B cell (primary cell): ENCODE measurements around the gene SERPINA12. TPM values are rescaled to one million over a fixed set of nuclear protein-coding genes. Genes with fewer than 3 reads are reported as not detected.

Experiments
- ATAC-seq: fragments of 200-7000 bp; cut with Tn5 transposase; one replicate; pipeline ENCODE4 v1.10.0; 2021; ENCODE audit warnings: low read depth, mild to moderate bottlenecking, moderate number of reproducible peaks, moderate library complexity
- CTCF ChIA-PET: fragments of 350-600 bp; sonication (Branson Sonifier 250); formaldehyde crosslinking; loops from one replicate; lab custom pipeline; 2021; ENCODE audit warnings: antibody characterized with exemption, inconsistent platforms; lab: Charles Lee
- POLR2A ChIA-PET: fragments of 350-600 bp; sonication (Branson Sonifier 250); formaldehyde crosslinking; loops from one replicate; lab custom pipeline; 2021; ENCODE audit warnings: antibody characterized with exemption; lab: Charles Lee
- DNase-seq: peaks from one replicate; pipeline ENCODE4 v3.0.0; 2013
- H2AFZ ChIP-seq: 2 replicates; pipeline ENCODE4 v1.6.1; 2012; ENCODE audit warnings: mild to moderate bottlenecking, low read depth, low read length; ENCODE audit not compliant: insufficient read depth, poor library complexity, severe bottlenecking
- H3K27ac ChIP-seq, 2 donors: 1 replicate in 1 of 2; 2 replicates in 1 of 2; pipeline ENCODE4 v1.5.1; 2012 to 2013; ENCODE audit warnings: low read length in 2 of 2, mild to moderate bottlenecking in 2 of 2, moderate library complexity in 1 of 2
- H3K27me3 ChIP-seq, 4 experiments: fragments of 200-600 bp in 1 of 4; sonication (generic) in 1 of 4; replicated peaks in 1 of 4; 1 replicate in 2 of 4; 2 replicates in 2 of 4; pipeline versions ENCODE4 v1.6.1 to v1.7.0; 2013 to 2016; ENCODE audit warnings: low read length in 3 of 4, mild to moderate bottlenecking in 2 of 4, mixed read lengths in 1 of 4, moderate library complexity in 1 of 4; ENCODE audit not compliant: insufficient read depth in 4 of 4, control insufficient read depth in 3 of 4; ENCODE audit errors: control extremely low read depth in 1 of 4
- H3K36me3 ChIP-seq, 2 experiments: replicated peaks in 1 of 2; 1 replicate in 1 of 2; 2 replicates in 1 of 2; pipeline versions ENCODE4 v1.6.1 to v1.7.1; 2013; ENCODE audit warnings: low read length in 1 of 2; ENCODE audit not compliant: insufficient read depth in 2 of 2, control insufficient read depth in 1 of 2; ENCODE audit errors: control extremely low read depth in 1 of 2, extremely low read depth in 1 of 2
- H3K4me1 ChIP-seq, 2 donors: fragments of 200-600 bp in 1 of 2; sonication (generic) in 1 of 2; 1 replicate in 1 of 2; 2 replicates in 1 of 2; pipeline versions ENCODE4 v1.5.1 to v1.6.1; 2013 to 2017; ENCODE audit warnings: low read length in 2 of 2; ENCODE audit not compliant: control insufficient read depth in 2 of 2, insufficient read depth in 2 of 2
- H3K4me2 ChIP-seq: replicated peaks from 2 replicates; pipeline ENCODE3; 2012; ENCODE audit warnings: mild to moderate bottlenecking, low read depth, low read length; ENCODE audit not compliant: poor library complexity, severe bottlenecking
- H3K4me3 ChIP-seq, 5 experiments: fragments of 200-600 bp in 1 of 5; sonication (generic) in 1 of 5; 1 replicate in 3 of 5; 2 replicates in 2 of 5; pipeline versions ENCODE4 v1.5.1 to v1.7.0; 2011 to 2016; ENCODE audit warnings: low read length in 4 of 5, mild to moderate bottlenecking in 4 of 5, low read depth in 2 of 5, control low read depth in 1 of 5, moderate library complexity in 1 of 5; ENCODE audit not compliant: insufficient read depth in 1 of 5; ENCODE audit errors: control extremely low read depth in 1 of 5, extremely low read depth in 1 of 5
- H3K79me2 ChIP-seq: fragments of 200-600 bp; sonication (generic); one replicate; pipeline ENCODE4 v1.6.0; 2016; ENCODE audit warnings: low read length; ENCODE audit not compliant: control insufficient read depth, insufficient read depth
- H3K9ac ChIP-seq: fragments of 200-600 bp; sonication (generic); 2 replicates; pipeline ENCODE4 v1.6.1; 2017; ENCODE audit warnings: mild to moderate bottlenecking, low read length, moderate library complexity
- H3K9me3 ChIP-seq, 3 donors: one replicate each; pipeline versions ENCODE4 v1.6.1 to v1.7.1; 2013; ENCODE audit warnings: low read length in 2 of 3; ENCODE audit not compliant: control insufficient read depth in 2 of 3, insufficient read depth in 1 of 3; ENCODE audit errors: control extremely low read depth in 1 of 3
- H4K20me1 ChIP-seq: 2 replicates; pipeline ENCODE4 v1.6.0; 2012; ENCODE audit warnings: mild to moderate bottlenecking, low read length; ENCODE audit not compliant: insufficient read depth, control insufficient read depth, poor library complexity, severe bottlenecking
- H3K27ac Mint-ChIP-seq: one replicate; pipeline ENCODE4 v1.8.0; 2021; ENCODE audit warnings: mixed read lengths
- H3K27me3 Mint-ChIP-seq: one replicate; pipeline ENCODE4 v1.8.0; 2021; ENCODE audit warnings: mixed read lengths
- H3K4me1 Mint-ChIP-seq: one replicate; pipeline ENCODE4 v1.8.0; 2021; ENCODE audit warnings: mixed read lengths
- H3K4me3 Mint-ChIP-seq: one replicate; pipeline ENCODE4 v1.8.0; 2021; ENCODE audit warnings: mixed read lengths
- H3K9me3 Mint-ChIP-seq: one replicate; pipeline ENCODE4 v1.8.0; 2022; ENCODE audit warnings: mixed read lengths; ENCODE audit not compliant: insufficient read depth
- CTCF ChIP-seq: fragments of 200-600 bp; IDR thresholded peaks from one replicate; pipeline ENCODE4 v1.8.0; 2022; ENCODE audit warnings: antibody characterized with exemption, mild to moderate bottlenecking
- EZH2 ChIP-seq: IDR thresholded peaks from 2 replicates; pipeline ENCODE4 v1.6.1; 2012; ENCODE audit warnings: borderline replicate concordance, low read depth, mild to moderate bottlenecking, moderate library complexity, low read length; ENCODE audit not compliant: insufficient read depth, poor library complexity, severe bottlenecking
- WGBS: methylation state at CpG from one replicate; pipeline ENCODE4 v1.1.5; 2013; ENCODE audit warnings: missing lambda C conversion rate; ENCODE audit not compliant: insufficient coverage; 5-methylcytosine and 5-hydroxymethylcytosine counted together
- intact Hi-C: fragments of 100-400 bp; cut with micrococcal nuclease; formaldehyde crosslinking; loops from one replicate; pipeline ENCODE4 v1.10.0; 2022
- polyA plus RNA-seq: library from polyadenylated mRNA; depleted of rRNA; stranded (reverse); fragments of >200 nt; gene quantifications from 2 replicates; pipeline ENCODE4 v1.2.3, GENCODE V29; 2012
- total RNA-seq, 2 donors: library from RNA; stranded (reverse); fragments of 120-200 nt in 1 of 2; gene quantifications; 1 replicate in 1 of 2; 2 replicates in 1 of 2; pipeline versions ENCODE4 v1.2.3 to v1.2.4, GENCODE V29; 2013 to 2022

SERPINA12 gene
- total and polyA plus RNA-seq, 2 donors (not counting 1 experiment from before 2014, with no cell fraction given): not detected

GRCh38 chr14:94494085-94494484 is 15.2 kb downstream of the SERPINA12 start:
- DNase-seq (no peak), ATAC-seq (no peak)
- no peaks in the 10 kb centered on the region for H3K79me2 ChIP-seq
- intact Hi-C loops: no loop called here
- Mint-ChIP-seq H3K4me3 (no peak overlapping the region), H3K4me1 (no peaks in the 10 kb centered on the region), H3K27me3 (no peaks in the 10 kb centered on the region), H3K9me3 (no peaks in the 10 kb centered on the region), H3K27ac (no peak overlapping the region)
- no peak overlapping the region for H3K27ac ChIP-seq
- H2AFZ ChIP-seq: no peak overlapping the region
- peaks cover 0 to 3% (median 0%) of the 10 kb centered on the region in 3 donors for H3K9me3 ChIP-seq
- H3K9ac ChIP-seq: no peak overlapping the region
- no peak overlapping the region for H3K4me3 ChIP-seq
- H3K4me1 ChIP-seq: no peaks in the 10 kb centered on the region
- TF ChIP-seq CTCF (no peak), EZH2 (no peak)
- no peak overlapping the region for H3K4me2 ChIP-seq
- 63% methylated on average over 3 of the region's 4 CpGs for WGBS
- CTCF ChIA-PET: no interaction called here
- POLR2A ChIA-PET: no interaction called here
- no peaks in the 10 kb centered on the region for H4K20me1 ChIP-seq
- H3K27me3 ChIP-seq: no peaks in the 10 kb centered on the region
- H3K36me3 ChIP-seq: no peaks in the 10 kb centered on the region

DNA sequence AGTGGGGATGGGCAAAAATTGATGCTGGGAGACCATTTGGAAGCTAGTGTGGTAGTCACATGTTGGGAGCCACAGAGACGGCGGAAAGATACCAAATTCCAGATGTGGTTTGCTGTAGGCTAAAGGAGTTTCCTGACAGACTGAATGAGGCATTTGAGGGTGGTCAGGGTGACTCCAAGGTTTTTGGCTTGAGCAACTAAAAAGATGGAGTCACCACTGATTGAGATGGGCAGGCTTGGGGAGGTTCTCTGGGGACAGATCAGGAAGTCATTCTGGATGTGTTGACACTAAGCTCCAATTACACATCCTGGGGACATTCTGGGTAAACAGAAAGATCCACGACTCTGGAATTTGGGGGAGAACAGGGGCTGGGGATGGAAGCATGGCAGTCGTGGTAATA is 17.8 kb downstream of the SERPINA12 start:
- H4K20me1 ChIP-seq: no peaks in the 10 kb centered on the region
- Mint-ChIP-seq H3K4me3 (no peak overlapping the region), H3K9me3 (no peaks in the 10 kb centered on the region), H3K4me1 (peaks cover under 1% of the 10 kb centered on the region), H3K27me3 (peaks cover 15% of the 10 kb centered on the region), H3K27ac (no peak overlapping the region)
- peaks cover 0 to 7% (median 3%) of the 10 kb centered on the region in 4 experiments for H3K27me3 ChIP-seq
- H3K36me3 ChIP-seq: no peaks in the 10 kb centered on the region
- 54% methylated on average over 4 of the region's 4 CpGs for WGBS
- no peak overlapping the region for H3K4me3 ChIP-seq
- no peak for TF ChIP-seq EZH2
- TF ChIP-seq CTCF: no peak
- H3K9me3 ChIP-seq: peaks cover 0 to 3% (median 0%) of the 10 kb centered on the region in 3 donors
- DNase-seq: no peak
- no peak overlapping the region for H2AFZ ChIP-seq
- no peak overlapping the region for H3K4me2 ChIP-seq
- intact Hi-C loops: no loop called here
- H3K9ac ChIP-seq: no peak overlapping the region
- no peak for ATAC-seq
- no peaks in the 10 kb centered on the region for H3K79me2 ChIP-seq
- ChIA-PET CTCF (interaction anchor here (1.4 kb wide), 1 partner anchor 58 kb away, joined by 4 read pairs; no protein-coding TSS in a partner anchor), POLR2A (no interaction called here)
- H3K4me1 ChIP-seq: peaks cover 0 to under 1% of the 10 kb centered on the region in 2 donors
- no peak overlapping the region for H3K27ac ChIP-seq
